GM18951 (cell line): Measurements from ENCODE around the gene HBS1L.

Experiments
- POLR2A ChIP-seq: IDR thresholded peaks from 4 replicates; pipeline ENCODE4 v1.6.1; 2011; ENCODE audit warnings: mild to moderate bottlenecking; ENCODE audit not compliant: insufficient read length, insufficient read depth; ENCODE audit errors: extremely low read depth
- in situ Hi-C: fragments of 300-500 bp; cut with MboI; formaldehyde crosslinking; loops from one replicate; pipeline ENCODE4 v1.12.0; 2022; ENCODE audit warnings: low sequenced_read_pairs, mixed read lengths, inconsistent platforms; ENCODE audit not compliant: unreplicated experiment

Gene HBS1L

GRCh38 chr6:135018052-135018451 is 36.6 kb downstream of the HBS1L start:
- in situ Hi-C loops: no loop called here
- TF ChIP-seq POLR2A: no peak

GRCh38 chr6:135014353-135014832 is 40.2 kb downstream of the HBS1L start:
- no peak for TF ChIP-seq POLR2A
- in situ Hi-C loops: no loop called here

- in situ Hi-C loops: no loop called here
Observed at GRCh38 chr6:135013211-135013610, 41.4 kb downstream of the HBS1L start.

GRCh38 chr6:135012764-135013163 is 41.9 kb downstream of the HBS1L start:
- in situ Hi-C loops: no loop called here

More at GRCh38 chr6:135013211-135013610, 41.4 kb downstream of the HBS1L start:
- TF ChIP-seq POLR2A: no peak

GRCh38 chr6:135012349-135012748 is 42.3 kb downstream of the HBS1L start:
- in situ Hi-C loops: no loop called here
- no peak for TF ChIP-seq POLR2A

More at GRCh38 chr6:135012764-135013163, 41.9 kb downstream of the HBS1L start:
- TF ChIP-seq POLR2A: no peak

- in situ Hi-C loops: no loop called here
- TF ChIP-seq POLR2A: no peak
Observed at GRCh38 chr6:135008941-135009290, 45.7 kb downstream of the HBS1L start.

- in situ Hi-C loops: no loop called here
- TF ChIP-seq POLR2A: no peak
Observed at GRCh38 chr6:135008072-135008940, 46.3 kb downstream of the HBS1L start.

GRCh38 chr6:135006386-135006914 is 48.2 kb downstream of the HBS1L start:
- no peak for TF ChIP-seq POLR2A
- in situ Hi-C loops: no loop called here

- in situ Hi-C loops: no loop called here
- no peak for TF ChIP-seq POLR2A
Observed at GRCh38 chr6:135004399-135004798, 50.2 kb downstream of the HBS1L start.

GRCh38 chr6:135002974-135003703 is 51.5 kb downstream of the HBS1L start:
- in situ Hi-C loops: no loop called here
- no peak for TF ChIP-seq POLR2A

GRCh38 chr6:135002229-135002844 is 52.3 kb downstream of the HBS1L start:
- TF ChIP-seq POLR2A: no peak
- in situ Hi-C loops: no loop called here

- in situ Hi-C loops: loop anchor here (25.0 kb wide), 1 partner anchor 438 kb away; no protein-coding TSS in a partner anchor
Observed at GRCh38 chr6:134999107-134999506, 55.5 kb downstream of the HBS1L start.

More at GRCh38 chr6:134999107-134999506, 55.5 kb downstream of the HBS1L start:
- TF ChIP-seq POLR2A: no peak
